ENCODE measurements around the gene STX19.

GRCh38 chr3:93988764-93989163 is 39.6 kb downstream of the STX19 start:
- TF ChIP-seq CTCF (conservative IDR thresholded peaks at IDR 0.05; ENCODE audit: low read depth in 2 of 2) (no peak), NANOG (IDR thresholded peaks at IDR 0.05; ENCODE audit: borderline replicate concordance) (no peak), POLR2AphosphoS5 (IDR thresholded peaks at IDR 0.05; ENCODE audit: low read depth) (no peak), EZH2phosphoT487 (IDR thresholded peaks at IDR 0.05; ENCODE audit: unreplicated experiment) (no peak), REST (IDR thresholded peaks at IDR 0.05; ENCODE audit: unreplicated experiment) (no peak), ZNF114 (CRISPR knock-in tag; IDR thresholded peaks at IDR 0.05) (no peak), EZH2 (IDR thresholded peaks at IDR 0.05; ENCODE audit: low read depth, unreplicated experiment) (no peak), JUNB (IDR thresholded peaks at IDR 0.05; ENCODE audit: unreplicated experiment) (no peak), ZNF331 (CRISPR knock-in tag; IDR thresholded peaks at IDR 0.05; ENCODE audit: low read depth) (no peak), ZNF462 (CRISPR knock-in tag; IDR thresholded peaks at IDR 0.05) (no peak), ETS1 (IDR thresholded peaks at IDR 0.05) (no peak)
